Mucosa of rectum (tissue), 2 donors: Measurements from ENCODE around the gene ETHE1.
"Not testable (repeated sequence)": the region's sequence is repeated elsewhere in the genome, so short reads cannot be mapped to it uniquely, and the experiment has no call there.

Source experiments
- H3K27ac ChIP-seq, 2 donors: one replicate each; pipeline ENCODE4 v1.7.0; 2013; ENCODE audit warnings: inconsistent platforms in 2 of 2, low read depth in 2 of 2, low read length in 2 of 2
- H3K27me3 ChIP-seq, 2 donors: one replicate each; pipeline ENCODE4 v1.7.0; 2013; ENCODE audit warnings: low read length in 2 of 2; ENCODE audit not compliant: control insufficient read depth in 2 of 2, insufficient read depth in 2 of 2
- H3K36me3 ChIP-seq, 2 donors: one replicate each; pipeline ENCODE4 v1.7.0; 2013; ENCODE audit warnings: low read length in 2 of 2; ENCODE audit not compliant: control insufficient read depth in 2 of 2, insufficient read depth in 2 of 2
- H3K4me1 ChIP-seq, 2 donors: one replicate each; pipeline ENCODE4 v1.7.0; 2013; ENCODE audit warnings: low read length in 2 of 2, mild to moderate bottlenecking in 1 of 2; ENCODE audit not compliant: control insufficient read depth in 2 of 2, insufficient read depth in 2 of 2
- H3K4me3 ChIP-seq, 2 donors: one replicate each; pipeline ENCODE4 v1.7.0; 2013; ENCODE audit warnings: low read length in 2 of 2
- H3K9ac ChIP-seq, 2 donors: one replicate each; pipeline ENCODE4 v1.7.0; 2013; ENCODE audit warnings: low read length in 2 of 2, low read depth in 1 of 2, mild to moderate bottlenecking in 1 of 2
- H3K9me3 ChIP-seq, 2 donors: one replicate each; pipeline ENCODE4 v1.7.0; 2013; ENCODE audit warnings: low read length in 2 of 2; ENCODE audit not compliant: control insufficient read depth in 2 of 2
- donor health status: healthy.
- donor health status: Normal muscosa, but diverticular disease.

ETHE1 gene

GRCh38 chr19:43551399-43552197, 24.6 kb upstream of the ETHE1 start:
- H3K9ac ChIP-seq: no peak overlapping the region
- H3K36me3 ChIP-seq: peaks cover 29 to 40% of the 10 kb centered on the region in 2 donors
- H3K9me3 ChIP-seq: no peaks in the 10 kb centered on the region
- no peak overlapping the region for H3K4me3 ChIP-seq
- no peaks in the 10 kb centered on the region for H3K4me1 ChIP-seq
- no peaks in the 10 kb centered on the region for H3K27me3 ChIP-seq
- H3K27ac ChIP-seq: no peak overlapping the region

- H3K36me3 ChIP-seq: peaks cover 33 to 49% of the 10 kb centered on the region in 2 donors
These were observed 21.7 kb upstream of the ETHE1 start for GRCh38 chr19:43548706-43549105.

GRCh38 chr19:43547926-43548325, 20.9 kb upstream of the ETHE1 start:
- H3K4me1 ChIP-seq, H3K9ac ChIP-seq, H3K27me3 ChIP-seq, H3K4me3 ChIP-seq, H3K9me3 ChIP-seq, H3K27ac ChIP-seq: not testable (repeated sequence)
- H3K36me3 ChIP-seq: peaks cover 36 to 51% of the 10 kb centered on the region in 2 donors

More at GRCh38 chr19:43548706-43549105, 21.7 kb upstream of the ETHE1 start:
- Histone ChIP-seq H3K27me3 (no peaks in the 10 kb centered on the region), H3K4me3 (no peak overlapping the region), H3K27ac (no peak overlapping the region), H3K9me3 (no peaks in the 10 kb centered on the region), H3K4me1 (no peaks in the 10 kb centered on the region), H3K9ac (no peak overlapping the region)

- no peaks in the 10 kb centered on the region for H3K9me3 ChIP-seq
- no peaks in the 10 kb centered on the region for H3K27me3 ChIP-seq
- H3K4me3 ChIP-seq: no peak overlapping the region
- H3K27ac ChIP-seq: no peak overlapping the region
- H3K4me1 ChIP-seq: no peaks in the 10 kb centered on the region
- H3K36me3 ChIP-seq: peaks cover 31 to 53% of the 10 kb centered on the region in 2 donors
- H3K9ac ChIP-seq: no peak overlapping the region
These were observed 19.6 kb upstream of the ETHE1 start for GRCh38 chr19:43546581-43546980.

GRCh38 chr19:43545981-43546380, 19.0 kb upstream of the ETHE1 start:
- Histone ChIP-seq H3K27me3 (no peaks in the 10 kb centered on the region), H3K27ac (no peak overlapping the region), H3K4me3 (no peak overlapping the region), H3K9ac (no peak overlapping the region), H3K4me1 (no peaks in the 10 kb centered on the region), H3K9me3 (no peaks in the 10 kb centered on the region), H3K36me3 (peaks cover 25 to 49% of the 10 kb centered on the region in 2 donors)

- Histone ChIP-seq H3K27ac (no peak overlapping the region), H3K9me3 (no peaks in the 10 kb centered on the region), H3K4me3 (no peak overlapping the region), H3K36me3 (peaks cover 23 to 47% of the 10 kb centered on the region in 2 donors), H3K9ac (no peak overlapping the region), H3K27me3 (no peaks in the 10 kb centered on the region), H3K4me1 (no peaks in the 10 kb centered on the region)
These were observed 18.3 kb upstream of the ETHE1 start for GRCh38 chr19:43545276-43545675.

GRCh38 chr19:43544077-43544476, 17.1 kb upstream of the ETHE1 start:
- H3K9ac ChIP-seq: no peak overlapping the region
- peaks cover 26 to 45% of the 10 kb centered on the region in 2 donors for H3K36me3 ChIP-seq
- no peak overlapping the region for H3K4me3 ChIP-seq
- no peaks in the 10 kb centered on the region for H3K27me3 ChIP-seq
- no peaks in the 10 kb centered on the region for H3K9me3 ChIP-seq
- H3K4me1 ChIP-seq: no peaks in the 10 kb centered on the region
- H3K27ac ChIP-seq: no peak overlapping the region

- no peak overlapping the region for H3K9ac ChIP-seq
- H3K9me3 ChIP-seq: no peaks in the 10 kb centered on the region
- H3K4me1 ChIP-seq: no peaks in the 10 kb centered on the region
- no peak overlapping the region for H3K4me3 ChIP-seq
- no peaks in the 10 kb centered on the region for H3K27me3 ChIP-seq
- H3K36me3 ChIP-seq: peaks cover 26 to 52% of the 10 kb centered on the region in 2 donors
- H3K27ac ChIP-seq: no peak overlapping the region
These were observed 15.1 kb upstream of the ETHE1 start for GRCh38 chr19:43541920-43542650.

- H3K36me3 ChIP-seq: peaks cover 20 to 50% of the 10 kb centered on the region in 2 donors
- H3K4me1 ChIP-seq: no peaks in the 10 kb centered on the region
- H3K9me3 ChIP-seq: no peaks in the 10 kb centered on the region
- H3K27me3 ChIP-seq: no peaks in the 10 kb centered on the region
- no peak overlapping the region for H3K4me3 ChIP-seq
- H3K9ac ChIP-seq: no peak overlapping the region
- no peak overlapping the region for H3K27ac ChIP-seq
These were observed 13.4 kb upstream of the ETHE1 start for GRCh38 chr19:43540381-43540780.

GRCh38 chr19:43538922-43539321, 11.9 kb upstream of the ETHE1 start:
- no peak overlapping the region for H3K4me3 ChIP-seq
- peaks cover 15 to 40% of the 10 kb centered on the region in 2 donors for H3K36me3 ChIP-seq

More at GRCh38 chr19:43538922-43539321, 11.9 kb upstream of the ETHE1 start:
- H3K27me3 ChIP-seq: no peaks in the 10 kb centered on the region
- H3K27ac ChIP-seq: no peak overlapping the region
- no peaks in the 10 kb centered on the region for H3K9me3 ChIP-seq
- H3K4me1 ChIP-seq: peaks cover 0 to 4% of the 10 kb centered on the region in 2 donors
- H3K9ac ChIP-seq: no peak overlapping the region
